HEK293T (cell line): ENCODE results near the gene FILIP1L.

Experiments
- CTCF ChIA-PET: fragments of 350-600 bp; formaldehyde crosslinking; extraction: SDS; loops from one replicate; lab custom pipeline; 2021; ENCODE audit warnings: antibody characterized with exemption, inconsistent platforms; lab: Yijun Ruan, JAX
- POLR2A ChIA-PET: fragments of 350-600 bp; formaldehyde crosslinking; extraction: SDS; loops from one replicate; lab custom pipeline; 2020; ENCODE audit warnings: antibody characterized with exemption, inconsistent platforms; lab: Yijun Ruan, JAX
- DNase-seq: peaks from one replicate; pipeline ENCODE4 v3.0.0; 2012; ENCODE audit warnings: mixed read lengths; ENCODE audit errors: extremely low spot score
- ARNT ChIP-seq: fragments of 450-650 bp; IDR thresholded peaks from 2 replicates; pipeline ENCODE4 v1.6.1; 2017; ENCODE audit warnings: mild to moderate bottlenecking
- BHLHE40 ChIP-seq: fragments of 450-650 bp; IDR thresholded peaks from 2 replicates; pipeline ENCODE4 v1.6.1; 2016; ENCODE audit warnings: mild to moderate bottlenecking, moderate library complexity, borderline replicate concordance
- CTBP1 ChIP-seq: fragments of 450-650 bp; IDR thresholded peaks from 2 replicates; pipeline ENCODE4 v1.6.1; 2016; ENCODE audit warnings: borderline replicate concordance
- ELF4 ChIP-seq: fragments of 450-650 bp; IDR thresholded peaks from 2 replicates; pipeline ENCODE4 v1.6.1; 2017; ENCODE audit warnings: antibody characterized with exemption
- FOXA1 ChIP-seq: fragments of 450-650 bp; IDR thresholded peaks from 2 replicates; pipeline ENCODE4 v1.6.1; 2016; ENCODE audit warnings: mild to moderate bottlenecking
- FOXK2 ChIP-seq: fragments of 450-650 bp; IDR thresholded peaks from 2 replicates; pipeline ENCODE4 v1.6.1; 2016; ENCODE audit warnings: mild to moderate bottlenecking
- FOXM1 ChIP-seq: fragments of 450-650 bp; IDR thresholded peaks from 2 replicates; pipeline ENCODE4 v1.6.1; 2017; ENCODE audit warnings: mild to moderate bottlenecking, borderline replicate concordance
- HDGF ChIP-seq: fragments of 450-650 bp; IDR thresholded peaks from 2 replicates; pipeline ENCODE4 v1.6.1; 2017; ENCODE audit warnings: antibody characterized with exemption, borderline replicate concordance
- L3MBTL2 ChIP-seq: fragments of 450-650 bp; conservative IDR thresholded peaks from 2 replicates; pipeline ENCODE4 v1.6.1; 2016; ENCODE audit warnings: mild to moderate bottlenecking
- LEF1 ChIP-seq: fragments of 450-650 bp; IDR thresholded peaks from 2 replicates; pipeline ENCODE4 v1.6.1; 2017; ENCODE audit warnings: mild to moderate bottlenecking, borderline replicate concordance
- NFRKB ChIP-seq: fragments of 450-650 bp; IDR thresholded peaks from 2 replicates; pipeline ENCODE4 v1.6.1; 2016; ENCODE audit warnings: mild to moderate bottlenecking, moderate library complexity
- PKNOX1 ChIP-seq: fragments of 450-650 bp; IDR thresholded peaks from 2 replicates; pipeline ENCODE4 v1.6.1; 2016
- SP1 ChIP-seq: fragments of 450-650 bp; IDR thresholded peaks from 2 replicates; pipeline ENCODE4 v1.6.1; 2017
- SUZ12 ChIP-seq: fragments of 450-650 bp; IDR thresholded peaks from 2 replicates; pipeline ENCODE4 v1.6.1; 2016; ENCODE audit warnings: mild to moderate bottlenecking
- TARDBP ChIP-seq: fragments of 450-650 bp; IDR thresholded peaks from 2 replicates; pipeline ENCODE4 v1.6.1; 2016
- ZNF384 ChIP-seq: fragments of 450-650 bp; IDR thresholded peaks from 2 replicates; pipeline ENCODE4 v1.6.1; 2016

The FILIP1L gene

GRCh38 chr3:100090669-100091005 is 23.7 kb downstream of the FILIP1L start:
- DNase-seq: no peak
- POLR2A ChIA-PET: no interaction called here
- CTCF ChIA-PET: interaction anchor here (0.7 to 1.8 kb wide), 4 partner anchors 15 to 1108 kb away, joined by 3 to 6 read pairs (median 4); no protein-coding TSS in a partner anchor
- TF ChIP-seq HDGF (no peak), NFRKB (no peak), BHLHE40 (no peak), ARNT (no peak), FOXM1 (no peak), L3MBTL2 (no peak), FOXK2 (no peak), SUZ12 (no peak), CTBP1 (no peak), LEF1 (no peak), ZNF384 (no peak), FOXA1 (no peak), TARDBP (no peak), SP1 (no peak), PKNOX1 (no peak), ELF4 (no peak)

- CTCF ChIA-PET: interaction anchor here (0.6 to 1.8 kb wide), 7 partner anchors 14 to 1107 kb away, joined by 3 to 6 read pairs (median 3); no protein-coding TSS in a partner anchor
- peak; percentile 53 for DNase-seq
- TF ChIP-seq CTBP1 (no peak), PKNOX1 (0 out of 2 replicates have a peak, but pooled peaks have one; percentile 8), SP1 (no peak)
- POLR2A ChIA-PET: interaction anchor here (1.0 kb wide), 1 partner anchor 171 kb away, joined by 3 read pairs; the partner anchor contains the start of gene TBC1D23
Observed at GRCh38 chr3:100089812-100090668, 24.3 kb downstream of the FILIP1L start.

GRCh38 chr3:100088735-100089368 is 25.4 kb downstream of the FILIP1L start:
- ChIA-PET POLR2A (no interaction called here), CTCF (interaction anchor here (1.1 kb wide), 1 partner anchor 18 kb away, joined by 3 read pairs; no protein-coding TSS in a partner anchor)
- TF ChIP-seq HDGF: no peak
- TF ChIP-seq NFRKB: no peak
- TF ChIP-seq SUZ12: no peak
- TF ChIP-seq FOXK2: no peak
- no peak for TF ChIP-seq ARNT
- no peak for TF ChIP-seq LEF1
- no peak for TF ChIP-seq TARDBP
- no peak for TF ChIP-seq L3MBTL2
- TF ChIP-seq ELF4: no peak
- no peak for TF ChIP-seq PKNOX1
- no peak for TF ChIP-seq CTBP1
- no peak for TF ChIP-seq BHLHE40
- no peak for TF ChIP-seq FOXA1
- no peak for TF ChIP-seq FOXM1
- TF ChIP-seq ZNF384: no peak
- TF ChIP-seq SP1: no peak
- no peak for DNase-seq

- TF ChIP-seq TARDBP (no peak), BHLHE40 (no peak), CTBP1 (no peak), PKNOX1 (no peak), FOXM1 (no peak), ZNF384 (no peak), LEF1 (no peak), ARNT (no peak), HDGF (no peak), FOXA1 (no peak), NFRKB (no peak), SUZ12 (no peak), SP1 (no peak), L3MBTL2 (no peak)
- CTCF ChIA-PET: no interaction called here
- POLR2A ChIA-PET: no interaction called here
- no peak for DNase-seq
Observed at GRCh38 chr3:100087198-100087597, 27.1 kb downstream of the FILIP1L start.

GRCh38 chr3:100086401-100086800 is 27.9 kb downstream of the FILIP1L start:
- TF ChIP-seq BHLHE40 (no peak), L3MBTL2 (no peak), FOXK2 (no peak), PKNOX1 (no peak), FOXA1 (no peak), TARDBP (no peak), LEF1 (no peak), HDGF (no peak), ARNT (no peak), ZNF384 (no peak), CTBP1 (no peak), FOXM1 (no peak), SP1 (no peak), ELF4 (no peak), SUZ12 (no peak), NFRKB (no peak)
- ChIA-PET POLR2A (no interaction called here), CTCF (no interaction called here)
- DNase-seq: no peak
